HL-60 (cell line): Measurements from ENCODE around the gene PITPNC1.

Source experiments
- DNase-seq, 2 experiments: peaks; one replicate each; pipeline ENCODE4 v3.0.0-alpha.2; 2010 to 2020; ENCODE audit warnings: low read depth in 1 of 2, low spot score in 1 of 2
- H3K27ac ChIP-seq: fragments of 250-450 bp; sonication (Bioruptor Pico); replicated peaks from 2 replicates; pipeline ENCODE4 v1.5.1; 2020; ENCODE audit warnings: mild to moderate bottlenecking, moderate library complexity
- H3K27me3 ChIP-seq: fragments of 250-450 bp; sonication (Bioruptor Pico); 2 replicates; pipeline ENCODE4 v1.5.1; 2021; ENCODE audit warnings: mild to moderate bottlenecking, moderate library complexity; ENCODE audit not compliant: insufficient read depth, poor library complexity, severe bottlenecking
- H3K4me3 ChIP-seq: replicated peaks from 2 replicates; pipeline ENCODE4 v1.5.1; 2011; ENCODE audit warnings: mild to moderate bottlenecking, control low read depth, low read length; ENCODE audit not compliant: insufficient read depth
- GABPA ChIP-seq: IDR thresholded peaks from 2 replicates; pipeline ENCODE4 v1.6.1; 2012; ENCODE audit warnings: low read depth
- POLR2AphosphoS5 ChIP-seq: IDR thresholded peaks from 2 replicates; pipeline ENCODE4 v1.6.1; 2012; ENCODE audit warnings: low read depth
- REST ChIP-seq: IDR thresholded peaks from 2 replicates; pipeline ENCODE4 v1.6.1; 2012; ENCODE audit warnings: low read depth; ENCODE audit not compliant: insufficient replicate concordance
- SPI1 ChIP-seq: IDR thresholded peaks from 2 replicates; pipeline ENCODE4 v1.6.1; 2012; ENCODE audit warnings: low read depth, mild to moderate bottlenecking, borderline replicate concordance
- TF ChIP-seq, protein P1 (sequence below): IDR thresholded peaks from one replicate; pipeline ENCODE4 v1.5.1; 2011; ENCODE audit warnings: low read length, control low read depth, inconsistent platforms; ENCODE audit not compliant: insufficient read depth

PITPNC1 gene

GRCh38 chr17:67372751-67373150 lies 4.3 kb upstream of the PITPNC1 start:
- Histone ChIP-seq H3K4me3 (no peak overlapping the region), H3K27me3 (no peaks in the 10 kb centered on the region), H3K27ac (no peak overlapping the region)
- TF ChIP-seq GABPA: no peak
- TF ChIP-seq POLR2AphosphoS5: no peak
- TF ChIP-seq SPI1: no peak
- no peak for TF ChIP-seq REST
- TF ChIP-seq, protein P1, sequence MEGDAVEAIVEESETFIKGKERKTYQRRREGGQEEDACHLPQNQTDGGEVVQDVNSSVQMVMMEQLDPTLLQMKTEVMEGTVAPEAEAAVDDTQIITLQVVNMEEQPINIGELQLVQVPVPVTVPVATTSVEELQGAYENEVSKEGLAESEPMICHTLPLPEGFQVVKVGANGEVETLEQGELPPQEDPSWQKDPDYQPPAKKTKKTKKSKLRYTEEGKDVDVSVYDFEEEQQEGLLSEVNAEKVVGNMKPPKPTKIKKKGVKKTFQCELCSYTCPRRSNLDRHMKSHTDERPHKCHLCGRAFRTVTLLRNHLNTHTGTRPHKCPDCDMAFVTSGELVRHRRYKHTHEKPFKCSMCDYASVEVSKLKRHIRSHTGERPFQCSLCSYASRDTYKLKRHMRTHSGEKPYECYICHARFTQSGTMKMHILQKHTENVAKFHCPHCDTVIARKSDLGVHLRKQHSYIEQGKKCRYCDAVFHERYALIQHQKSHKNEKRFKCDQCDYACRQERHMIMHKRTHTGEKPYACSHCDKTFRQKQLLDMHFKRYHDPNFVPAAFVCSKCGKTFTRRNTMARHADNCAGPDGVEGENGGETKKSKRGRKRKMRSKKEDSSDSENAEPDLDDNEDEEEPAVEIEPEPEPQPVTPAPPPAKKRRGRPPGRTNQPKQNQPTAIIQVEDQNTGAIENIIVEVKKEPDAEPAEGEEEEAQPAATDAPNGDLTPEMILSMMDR: no peak
- no peak for DNase-seq

GRCh38 chr17:67374329-67375053 lies 2.6 kb upstream of the PITPNC1 start:
- Histone ChIP-seq H3K27ac (peak overlapping the region; percentile 13; the same call in 1 of the 2 replicates), H3K27me3 (no peaks in the 10 kb centered on the region), H3K4me3 (no peak overlapping the region)
- TF ChIP-seq, protein P1: peak; percentile 75
- no peak for TF ChIP-seq REST
- peak in 1 of 2 experiments; percentile 89 for DNase-seq

DNA sequence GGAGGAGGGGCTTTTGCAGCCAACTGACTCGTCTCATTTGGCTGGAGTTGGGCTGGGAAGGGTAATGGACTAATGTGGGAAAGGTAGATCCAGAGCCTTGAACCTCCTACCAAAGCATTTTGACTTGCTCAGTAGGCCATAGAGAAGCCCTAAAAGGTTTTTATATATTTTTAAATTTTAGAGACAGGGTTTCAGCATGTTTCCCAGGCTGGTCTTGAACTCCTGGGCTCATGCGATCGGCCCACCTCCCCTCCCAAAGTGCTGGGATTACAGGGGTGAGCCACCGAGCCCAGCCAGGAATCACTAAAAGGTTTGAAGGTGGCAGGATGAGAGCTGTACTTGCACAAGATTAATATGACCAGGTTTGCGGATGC lies 2.0 kb upstream of the PITPNC1 start:
- H3K4me3 ChIP-seq: no peak overlapping the region
- no peak for TF ChIP-seq SPI1
- TF ChIP-seq GABPA: no peak
- TF ChIP-seq, protein P1: no peak
- no peak for TF ChIP-seq REST
- no peak for TF ChIP-seq POLR2AphosphoS5

More for the DNA sequence above, 2.0 kb upstream of the PITPNC1 start:
- Histone ChIP-seq H3K27ac (no peak overlapping the region), H3K27me3 (no peaks in the 10 kb centered on the region)
- DNase-seq: no peak
